ENCODE data around the gene TMEM213. TPM values are rescaled to one million over a fixed set of nuclear protein-coding genes. Genes with fewer than 3 reads are reported as not detected.

TMEM213 gene
- total RNA-seq, 1 donor from 2014 or later, result not detected

- DNase-seq (ENCODE audit: extremely low read depth, low read depth, low spot score), result no peak
These were observed 74.0 kb downstream of the TMEM213 start for GRCh38 chr7:138871814-138872090.

GRCh38 chr7:138872576-138872975 is 74.8 kb downstream of the TMEM213 start:
- DNase-seq (ENCODE audit: extremely low read depth, low read depth, low spot score), result no peak

GRCh38 chr7:138873220-138873892 is 75.6 kb downstream of the TMEM213 start:
- DNase-seq (ENCODE audit: extremely low read depth, low read depth, low spot score), result no peak

- DNase-seq (ENCODE audit: extremely low read depth, low read depth, low spot score), result no peak
These were observed 78.0 kb downstream of the TMEM213 start for GRCh38 chr7:138875794-138876193.

- no peak for DNase-seq (ENCODE audit: extremely low read depth, low read depth, low spot score)
These were observed 78.5 kb downstream of the TMEM213 start for GRCh38 chr7:138876326-138876725.

GRCh38 chr7:138878051-138878450 is 80.3 kb downstream of the TMEM213 start:
- DNase-seq (ENCODE audit: extremely low read depth, low read depth, low spot score), result no peak

- no peak for DNase-seq (ENCODE audit: extremely low read depth, low read depth, low spot score)
These were observed 81.1 kb downstream of the TMEM213 start for GRCh38 chr7:138878856-138879255.

GRCh38 chr7:138879356-138879755 is 81.6 kb downstream of the TMEM213 start:
- DNase-seq (ENCODE audit: extremely low read depth, low read depth, low spot score), result no peak

GRCh38 chr7:138880881-138881578 is 83.2 kb downstream of the TMEM213 start:
- DNase-seq (ENCODE audit: extremely low read depth, low read depth, low spot score), result no peak

GRCh38 chr7:138881579-138882188 is 83.9 kb downstream of the TMEM213 start:
- no peak for DNase-seq (ENCODE audit: extremely low read depth, low read depth, low spot score)

GRCh38 chr7:138882249-138882648 is 84.5 kb downstream of the TMEM213 start:
- no peak for DNase-seq (ENCODE audit: extremely low read depth, low read depth, low spot score)

GRCh38 chr7:138885383-138886147 is 87.8 kb downstream of the TMEM213 start:
- DNase-seq (ENCODE audit: extremely low read depth, low read depth, low spot score), result no peak

- DNase-seq (ENCODE audit: extremely low read depth, low read depth, low spot score), result peak; percentile 72
These were observed 88.7 kb downstream of the TMEM213 start for GRCh38 chr7:138886501-138886917.

- DNase-seq (ENCODE audit: extremely low read depth, low read depth, low spot score), result no peak
These were observed 89.4 kb downstream of the TMEM213 start for GRCh38 chr7:138887085-138887710.

Other genes with a start within 250 kb of the TMEM213 start
- gene SVOPL, start 96.6 kb upstream of the TMEM213 start, total RNA-seq, result not detected in 2 replicates
- not detected in 2 replicates for gene ATP6V0A4, start 202 bp downstream of the TMEM213 start, total RNA-seq
- 7.8 and 8.7 TPM in 2 replicates for gene KIAA1549, start 183.4 kb downstream of the TMEM213 start, total RNA-seq
- 28.7 and 50.2 TPM in 2 replicates for gene ZC3HAV1L, start 238.0 kb downstream of the TMEM213 start, total RNA-seq

Data from glomerular endothelial cell (primary cell).